H1 (cell line): ENCODE data around the gene FMNL2. TPM values are rescaled to one million over a fixed set of nuclear protein-coding genes. Genes with fewer than 3 reads are reported as not detected.

ENCODE experiments used
- CTCF ChIA-PET: fragments of 300-600 bp; sonication (Branson Sonifier 250); formaldehyde crosslinking; loops from one replicate; lab custom pipeline; 2021; ENCODE audit not compliant: partially characterized antibody; lab: Charles Lee
- POLR2A ChIA-PET: fragments of 300-600 bp; sonication (Branson Sonifier 250); formaldehyde crosslinking; loops from one replicate; lab custom pipeline; 2021; ENCODE audit warnings: inconsistent platforms; ENCODE audit not compliant: partially characterized antibody; lab: Charles Lee
- DNase-seq, 2 experiments: peaks; one replicate each; pipeline versions ENCODE4 v3.0.0 to v3.0.0-alpha.2; 2010 to 2022; ENCODE audit warnings: low spot score in 2 of 2, low read depth in 1 of 2, mixed read lengths in 1 of 2
- FAIRE-seq: peaks from 2 replicates; lab custom pipeline; 2011; peaks lifted over from hg19 to GRCh38; lab: Jason Lieb, UNC
- H2AFZ ChIP-seq: 2 replicates; pipeline ENCODE4 v1.8.1; 2012; ENCODE audit warnings: low read length, inconsistent platforms
- H2AK5ac ChIP-seq: 2 replicates; pipeline ENCODE4 v1.6.1; 2013; ENCODE audit warnings: low read depth, low read length
- H2BK120ac ChIP-seq: replicated peaks from 2 replicates; pipeline ENCODE3; 2013; ENCODE audit warnings: low read depth, low read length, inconsistent platforms
- H2BK12ac ChIP-seq: 2 replicates; pipeline ENCODE4 v1.6.1; 2013; ENCODE audit warnings: low read depth, low read length
- H2BK15ac ChIP-seq: 2 replicates; pipeline ENCODE4 v1.6.1; 2013; ENCODE audit warnings: low read length
- H2BK20ac ChIP-seq: 2 replicates; pipeline ENCODE4 v1.6.1; 2013; ENCODE audit warnings: low read length
- H2BK5ac ChIP-seq: 2 replicates; pipeline ENCODE4 v1.6.1; 2013; ENCODE audit warnings: low read depth, low read length
- H3K14ac ChIP-seq: 2 replicates; pipeline ENCODE4 v1.6.1; 2013; ENCODE audit warnings: inconsistent platforms; ENCODE audit not compliant: insufficient read length
- H3K18ac ChIP-seq: 2 replicates; pipeline ENCODE4 v1.6.1; 2013; ENCODE audit warnings: low read length; ENCODE audit errors: extremely low read depth
- H3K23ac ChIP-seq: 2 replicates; pipeline ENCODE4 v1.6.1; 2013; ENCODE audit warnings: inconsistent platforms; ENCODE audit not compliant: insufficient read length
- H3K23me2 ChIP-seq: 2 replicates; pipeline ENCODE4 v1.6.1; 2013; ENCODE audit warnings: low read depth, low read length
- H3K27ac ChIP-seq: 2 replicates; pipeline ENCODE4 v1.6.1; 2011; ENCODE audit warnings: low read depth, low read length, inconsistent platforms
- H3K27me3 ChIP-seq, 4 experiments: replicated peaks in 1 of 4; 1 replicate in 1 of 4; 2 replicates in 3 of 4; pipeline versions ENCODE4 v1.6.1 to v1.8.1; 2011 to 2013; ENCODE audit warnings: low read length in 3 of 4, mild to moderate bottlenecking in 3 of 4, inconsistent platforms in 2 of 4, mixed read lengths in 2 of 4, moderate library complexity in 1 of 4; ENCODE audit not compliant: control insufficient read depth in 3 of 4, insufficient read depth in 3 of 4; ENCODE audit errors: extremely low read depth in 1 of 4
- H3K36me3 ChIP-seq, 4 experiments: 2 replicates each; pipeline versions ENCODE4 v1.6.1 to v1.8.1; 2011 to 2013; ENCODE audit warnings: mild to moderate bottlenecking in 4 of 4, low read length in 3 of 4, moderate library complexity in 2 of 4, control low read depth in 1 of 4, inconsistent platforms in 1 of 4; ENCODE audit not compliant: insufficient read depth in 4 of 4, control insufficient read depth in 2 of 4
- H3K4ac ChIP-seq: replicated peaks from 2 replicates; pipeline ENCODE3; 2013; ENCODE audit warnings: low read length, low read depth, mixed read lengths, inconsistent platforms; ENCODE audit not compliant: insufficient read length
- H3K4me1 ChIP-seq, 4 experiments: replicated peaks in 1 of 4; 1 replicate in 1 of 4; 2 replicates in 3 of 4; pipeline versions ENCODE4 v1.6.1 to v1.8.1; 2011 to 2013; ENCODE audit warnings: low read length in 3 of 4, inconsistent platforms in 2 of 4, mixed read lengths in 1 of 4; ENCODE audit not compliant: insufficient read depth in 4 of 4, control insufficient read depth in 3 of 4
- H3K4me2 ChIP-seq, 2 experiments: 2 replicates each; pipeline versions ENCODE4 v1.6.1 to v1.8.1; 2011 to 2013; ENCODE audit warnings: low read depth in 2 of 2, low read length in 2 of 2, control low read depth in 1 of 2, inconsistent platforms in 1 of 2, mild to moderate bottlenecking in 1 of 2; ENCODE audit not compliant: insufficient read depth in 1 of 2
- H3K4me3 ChIP-seq, 4 experiments: fragments of 200-600, 300-600 bp in 1 of 4; sonication (generic), shearing (Covaris generic), sonication (Bioruptor Twin) in 1 of 4; 2 replicates each; pipeline versions ENCODE4 v1.5.1 to v1.8.1; 2011 to 2016; ENCODE audit warnings: low read length in 4 of 4, low read depth in 3 of 4, control low read depth in 2 of 4, inconsistent platforms in 2 of 4, mild to moderate bottlenecking in 2 of 4, mixed read lengths in 1 of 4, moderate library complexity in 1 of 4; ENCODE audit not compliant: insufficient read depth in 2 of 4; ENCODE audit errors: extremely low read depth in 1 of 4
- H3K56ac ChIP-seq: replicated peaks from 2 replicates; pipeline ENCODE3; 2013; ENCODE audit warnings: low read depth, mild to moderate bottlenecking, mixed read lengths, low read length, inconsistent platforms; ENCODE audit not compliant: insufficient read length
- H3K79me1 ChIP-seq: 2 replicates; pipeline ENCODE4 v1.6.1; 2013; ENCODE audit warnings: low read depth, low read length, control low read depth
- H3K79me2 ChIP-seq, 2 experiments: 2 replicates each; pipeline versions ENCODE4 v1.6.1 to v1.8.1; 2012 to 2013; ENCODE audit warnings: low read length in 2 of 2, mild to moderate bottlenecking in 2 of 2, inconsistent platforms in 1 of 2; ENCODE audit not compliant: insufficient read depth in 2 of 2, control insufficient read depth in 1 of 2
- H3K9ac ChIP-seq, 4 experiments: replicated peaks in 1 of 4; 1 replicate in 1 of 4; 2 replicates in 3 of 4; pipeline versions ENCODE4 v1.6.1 to v1.8.1; 2011 to 2013; ENCODE audit warnings: low read depth in 3 of 4, low read length in 3 of 4, control low read depth in 2 of 4, mild to moderate bottlenecking in 2 of 4, moderate library complexity in 2 of 4, inconsistent platforms in 1 of 4; ENCODE audit errors: extremely low read depth in 1 of 4
- H3K9me3 ChIP-seq, 2 experiments: 2 replicates each; pipeline versions ENCODE4 v1.6.1 to v1.8.1; 2012 to 2013; ENCODE audit warnings: mild to moderate bottlenecking in 2 of 2, moderate library complexity in 2 of 2, control low read depth in 1 of 2, inconsistent platforms in 1 of 2, low read depth in 1 of 2, low read length in 1 of 2, mixed read lengths in 1 of 2; ENCODE audit not compliant: insufficient read depth in 2 of 2
- H4K20me1 ChIP-seq, 2 experiments: replicated peaks in 1 of 2; 2 replicates each; pipeline versions ENCODE3 to v1.8.1; 2011 to 2013; ENCODE audit warnings: inconsistent platforms in 2 of 2, low read length in 2 of 2, mild to moderate bottlenecking in 1 of 2; ENCODE audit not compliant: insufficient read depth in 2 of 2, control insufficient read depth in 1 of 2
- H4K5ac ChIP-seq: 2 replicates; pipeline ENCODE4 v1.6.1; 2013; ENCODE audit warnings: low read length, low read depth, mixed read lengths, inconsistent platforms; ENCODE audit not compliant: insufficient read length
- H4K8ac ChIP-seq: 2 replicates; pipeline ENCODE4 v1.8.0; 2013; ENCODE audit warnings: mild to moderate bottlenecking, moderate library complexity, low read length, inconsistent platforms; ENCODE audit not compliant: insufficient read depth; ENCODE audit errors: extremely low read depth
- H4K91ac ChIP-seq: replicated peaks from 2 replicates; pipeline ENCODE3; 2013; ENCODE audit warnings: low read length, mixed read lengths, inconsistent platforms; ENCODE audit not compliant: insufficient read length
- CBX8 ChIP-seq: fragments of 300-800, 300-1000 bp; sonication (generic); IDR thresholded peaks from 2 replicates; pipeline ENCODE4 v1.7.1; 2016; ENCODE audit warnings: low read depth, low read length, borderline replicate concordance
- EGR1 ChIP-seq: IDR thresholded peaks from 2 replicates; pipeline ENCODE4 v1.6.1; 2011; ENCODE audit warnings: low read depth, low read length, borderline replicate concordance
- GABPA ChIP-seq: IDR thresholded peaks from 2 replicates; pipeline ENCODE4 v1.6.1; 2011; ENCODE audit warnings: mild to moderate bottlenecking, low read length, moderate library complexity, borderline replicate concordance; ENCODE audit not compliant: insufficient read depth
- GTF2F1 ChIP-seq: IDR thresholded peaks from 2 replicates; pipeline ENCODE4 v1.6.1; 2012; ENCODE audit warnings: low read depth, low read length, improper control_type of control experiment, borderline replicate concordance
- HDAC2 ChIP-seq, 2 experiments: fragments of 300-600 bp in 1 of 2; sonication (generic) in 1 of 2; IDR thresholded peaks; 2 replicates each; pipeline ENCODE4 v1.6.1; 2011 to 2012; ENCODE audit warnings: low read depth in 2 of 2, low read length in 2 of 2, mild to moderate bottlenecking in 2 of 2, moderate library complexity in 2 of 2, borderline replicate concordance in 1 of 2, inconsistent platforms in 1 of 2
- KDM4A ChIP-seq: IDR thresholded peaks from one replicate; pipeline ENCODE4 v1.7.1; 2012; ENCODE audit warnings: low read depth, mild to moderate bottlenecking, moderate library complexity, low read length, inconsistent platforms; ENCODE audit not compliant: severe bottlenecking
- MAFK ChIP-seq: IDR thresholded peaks from 2 replicates; pipeline ENCODE4 v1.6.1; 2012; ENCODE audit warnings: low read depth, mild to moderate bottlenecking, improper control_type of control experiment, low read length
- NRF1 ChIP-seq: IDR thresholded peaks from 2 replicates; pipeline ENCODE4 v1.6.1; 2011; ENCODE audit warnings: mild to moderate bottlenecking, low read depth, low read length, improper control_type of control experiment
- POLR2A ChIP-seq, 2 experiments: IDR thresholded peaks; 1 replicate in 1 of 2; 2 replicates in 1 of 2; pipeline ENCODE4 v1.6.1; 2011; ENCODE audit warnings: low read depth in 2 of 2, low read length in 2 of 2, mild to moderate bottlenecking in 2 of 2; ENCODE audit errors: control extremely low read depth in 1 of 2
- POU5F1 ChIP-seq: IDR thresholded peaks from 2 replicates; pipeline ENCODE4 v1.6.1; 2011; ENCODE audit warnings: low read depth, mild to moderate bottlenecking, low read length, moderate library complexity
- RBBP5 ChIP-seq: IDR thresholded peaks from 2 replicates; pipeline ENCODE4 v1.7.1; 2012; ENCODE audit warnings: low read depth, mild to moderate bottlenecking, inconsistent platforms, low read length, moderate library complexity, borderline replicate concordance
- SIX5 ChIP-seq: IDR thresholded peaks from 2 replicates; pipeline ENCODE4 v1.6.1; 2011; ENCODE audit warnings: mild to moderate bottlenecking, low read depth, low read length
- SP2 ChIP-seq: IDR thresholded peaks from 2 replicates; pipeline ENCODE4 v1.6.1; 2012; ENCODE audit warnings: mild to moderate bottlenecking, low read length, inconsistent platforms
- TAF1 ChIP-seq: IDR thresholded peaks from 2 replicates; pipeline ENCODE4 v1.6.1; 2011; ENCODE audit warnings: mild to moderate bottlenecking, low read depth, low read length
- WGBS, 2 experiments: shearing (Covaris generic) in 1 of 2; methylation state at CpG; one replicate each; pipeline versions ENCODE4 v1.1.6 to v1.1.7; 2013 to 2015; ENCODE audit warnings: low lambda C conversion rate in 2 of 2, mixed read lengths in 2 of 2, inconsistent platforms in 1 of 2, low coverage in 1 of 2, missing lambda C conversion rate in 1 of 2; ENCODE audit not compliant: insufficient replicate concordance in 2 of 2, insufficient coverage in 1 of 2, insufficient read length in 1 of 2; ENCODE audit errors: extremely low coverage in 1 of 2, missing lambda C conversion rate in 1 of 2; 5-methylcytosine and 5-hydroxymethylcytosine counted together
- polyA plus RNA-seq, 7 experiments: library from polyadenylated mRNA; depleted of rRNA in 3 of 7; stranded (reverse) in 5 of 7; unstranded in 2 of 7; fragments of >200 nt in 5 of 7; fragments of 200-250 nt in 2 of 7; gene quantifications; 1 replicate in 5 of 7; 2 replicates in 1 of 7; 4 replicates in 1 of 7; pipeline versions ENCODE4 v1.2.1 to v1.2.3, GENCODE V29; 2011 to 2013; ENCODE audit warnings: missing spikeins in 2 of 7, mixed read lengths in 2 of 7
- total RNA-seq: library from RNA; stranded (reverse); fragmentation: NEBNext Ultra II Directional; extraction: Animal tissue kit (Norgen Biotek cat#: 25700); gene quantifications from 2 replicates; pipeline ENCODE4 v1.2.1, GENCODE V29; 2021

Gene FMNL2
- total and polyA plus RNA-seq, 2 of the 8 experiments (the other 6 are each of a cell fraction or from before 2014, with no cell fraction given), result 15.5 to 45.1 TPM

DNA sequence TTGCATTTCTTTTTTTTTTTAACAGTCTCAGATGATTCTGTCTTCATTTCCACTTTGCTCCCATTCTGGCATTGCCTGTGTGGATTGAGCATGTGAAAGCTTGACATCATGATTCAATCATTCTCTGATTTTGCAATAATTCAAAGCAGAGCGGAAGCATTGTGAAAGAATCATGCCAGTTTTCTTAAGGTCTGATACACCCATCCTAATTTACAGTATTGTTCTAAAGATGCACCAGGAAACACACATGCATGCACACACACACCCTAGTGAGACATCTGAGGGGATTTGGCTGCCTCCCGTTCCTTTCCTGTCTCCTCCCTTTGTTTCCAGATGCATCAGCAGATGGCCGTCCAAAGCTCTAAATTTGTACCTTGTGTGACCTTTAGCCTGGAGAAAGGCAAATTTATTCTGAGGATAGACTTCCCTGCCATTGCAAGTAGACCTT is 97.3 kb downstream of the FMNL2 start:
- Histone ChIP-seq H3K79me2 (peaks cover 0 to 89% of the 10 kb centered on the region in 2 experiments; a peak in 3 of 4 replicates), H3K27me3 (no peaks in the 10 kb centered on the region)
- CTCF ChIA-PET, result interaction anchor here (0.6 to 1.2 kb wide), 3 partner anchors 16 to 418 kb away, joined by 3 read pairs; no protein-coding TSS in a partner anchor
- TF ChIP-seq HDAC2 (IDR thresholded peaks at IDR 0.05; ENCODE audit: borderline replicate concordance in 1 of 2, low read depth in 2 of 2, low read length in 2 of 2) (no peak), TAF1 (no peak), SP2 (no peak), CBX8 (no peak), NRF1 (no peak), MAFK (no peak), POU5F1 (no peak), GABPA (no peak), RBBP5 (no peak), EGR1 (no peak), SIX5 (no peak), KDM4A (no peak), GTF2F1 (no peak), POLR2A (IDR thresholded peaks at IDR 0.05; ENCODE audit: control extremely low read depth in 1 of 2, low read depth in 2 of 2, low read length in 2 of 2) (no peak)

More for the DNA sequence above, 97.3 kb downstream of the FMNL2 start:
- Histone ChIP-seq H3K23me2 (no peaks in the 10 kb centered on the region), H3K36me3 (no peaks in the 10 kb centered on the region), H3K4me2 (no peak overlapping the region), H3K79me1 (peaks cover 8% of the 10 kb centered on the region; the same call in 1 of the 2 replicates), H2BK20ac (no peak overlapping the region), H4K8ac (no peak overlapping the region), H2AFZ (no peak overlapping the region), H2BK120ac (no peak overlapping the region), H3K9me3 (no peaks in the 10 kb centered on the region), H3K56ac (no peak overlapping the region), H3K18ac (no peak overlapping the region), H2AK5ac (no peak overlapping the region), H2BK15ac (no peak overlapping the region), H3K4me3 (no peak overlapping the region), H3K9ac (no peak overlapping the region), H3K27ac (no peak overlapping the region), H3K4me1 (peaks cover 2 to 31% (median 16%) of the 10 kb centered on the region in 4 experiments), H3K23ac (no peak overlapping the region), H4K5ac (no peak overlapping the region), H2BK12ac (no peak overlapping the region), H3K14ac (no peak overlapping the region), H4K20me1 (peaks cover 0 to 2% of the 10 kb centered on the region in 2 experiments), H4K91ac (no peak overlapping the region), H3K4ac (no peak overlapping the region), H2BK5ac (no peak overlapping the region)
- FAIRE-seq (no peak), DNase-seq (no peak)
- POLR2A ChIA-PET, result interaction anchor here (1.5 kb wide), 1 partner anchor 22 kb away, joined by 6 read pairs; no protein-coding TSS in a partner anchor
- WGBS, 2 experiments, result 79% methylated on average over 3 of the region's 3 CpGs; no CpG with 5 or more reads in 1 of the 2 experiments
